ENCODE measurements around the gene JAKMIP1.

- no peak for TF ChIP-seq POLR2A (IDR thresholded peaks at IDR 0.05)
- TF ChIP-seq, protein P1, sequence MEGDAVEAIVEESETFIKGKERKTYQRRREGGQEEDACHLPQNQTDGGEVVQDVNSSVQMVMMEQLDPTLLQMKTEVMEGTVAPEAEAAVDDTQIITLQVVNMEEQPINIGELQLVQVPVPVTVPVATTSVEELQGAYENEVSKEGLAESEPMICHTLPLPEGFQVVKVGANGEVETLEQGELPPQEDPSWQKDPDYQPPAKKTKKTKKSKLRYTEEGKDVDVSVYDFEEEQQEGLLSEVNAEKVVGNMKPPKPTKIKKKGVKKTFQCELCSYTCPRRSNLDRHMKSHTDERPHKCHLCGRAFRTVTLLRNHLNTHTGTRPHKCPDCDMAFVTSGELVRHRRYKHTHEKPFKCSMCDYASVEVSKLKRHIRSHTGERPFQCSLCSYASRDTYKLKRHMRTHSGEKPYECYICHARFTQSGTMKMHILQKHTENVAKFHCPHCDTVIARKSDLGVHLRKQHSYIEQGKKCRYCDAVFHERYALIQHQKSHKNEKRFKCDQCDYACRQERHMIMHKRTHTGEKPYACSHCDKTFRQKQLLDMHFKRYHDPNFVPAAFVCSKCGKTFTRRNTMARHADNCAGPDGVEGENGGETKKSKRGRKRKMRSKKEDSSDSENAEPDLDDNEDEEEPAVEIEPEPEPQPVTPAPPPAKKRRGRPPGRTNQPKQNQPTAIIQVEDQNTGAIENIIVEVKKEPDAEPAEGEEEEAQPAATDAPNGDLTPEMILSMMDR (IDR thresholded peaks at IDR 0.05): no peak
Observed at GRCh38 chr4:6196871-6197270, 3.5 kb downstream of the JAKMIP1 start.

All from upper lobe of left lung (tissue), 4 donors.